Measurements from ENCODE around the gene KLHL12.

Gene KLHL12

GRCh38 chr1:202852163-202852904 lies 74.7 kb downstream of the KLHL12 start:
- POLR2A ChIA-PET, result interaction anchor here (0.6 kb wide), 1 partner anchor 32 kb away, joined by 4 read pairs; no protein-coding TSS in a partner anchor
- peak; percentile 79 for TF ChIP-seq CTCF (IDR thresholded peaks at IDR 0.05; ENCODE audit: control extremely low read depth, extremely low read depth, low read depth, missing control alignments)
- DNase-seq (ENCODE audit: extremely low spot score), result peak; percentile 66
- CTCF ChIA-PET, result interaction anchor here (0.7 to 3.6 kb wide), 17 partner anchors 9 to 192 kb away, joined by 3 to 26 read pairs (median 4); partner anchors contain the start of genes PCAT6 and RABIF

GRCh38 chr1:202850593-202851362 lies 76.3 kb downstream of the KLHL12 start:
- CTCF ChIA-PET, result interaction anchor here (0.9 to 3.6 kb wide), 6 partner anchors 11 to 126 kb away, joined by 3 to 26 read pairs (median 7); no protein-coding TSS in a partner anchor

GRCh38 chr1:202848191-202848542 lies 78.9 kb downstream of the KLHL12 start:
- ChIA-PET CTCF (interaction anchor here (0.6 to 2.8 kb wide), 7 partner anchors 10 to 192 kb away, joined by 3 to 9 read pairs (median 5); no protein-coding TSS in a partner anchor), POLR2A (interaction anchor here (1.7 kb wide), 1 partner anchor 38 kb away, joined by 5 read pairs; the partner anchor contains the start of gene PCAT6)
- peak; percentile 77 for DNase-seq (ENCODE audit: extremely low spot score)
- no peak for TF ChIP-seq CTCF (IDR thresholded peaks at IDR 0.05; ENCODE audit: control extremely low read depth, extremely low read depth, low read depth, missing control alignments)

More at GRCh38 chr1:202850593-202851362, 76.3 kb downstream of the KLHL12 start:
- no peak for DNase-seq (ENCODE audit: extremely low spot score)
- TF ChIP-seq CTCF (IDR thresholded peaks at IDR 0.05; ENCODE audit: control extremely low read depth, extremely low read depth, low read depth, missing control alignments), result no peak
- POLR2A ChIA-PET, result no interaction called here

GRCh38 chr1:202844935-202845334 lies 82.1 kb downstream of the KLHL12 start:
- DNase-seq (ENCODE audit: extremely low spot score), result no peak
- CTCF ChIA-PET, result no interaction called here
- no peak for TF ChIP-seq CTCF (IDR thresholded peaks at IDR 0.05; ENCODE audit: control extremely low read depth, extremely low read depth, low read depth, missing control alignments)
- POLR2A ChIA-PET, result no interaction called here

- no peak for DNase-seq (ENCODE audit: extremely low spot score)
- POLR2A ChIA-PET, result no interaction called here
- TF ChIP-seq CTCF (IDR thresholded peaks at IDR 0.05; ENCODE audit: control extremely low read depth, extremely low read depth, low read depth, missing control alignments), result no peak
- CTCF ChIA-PET, result no interaction called here
Measured at GRCh38 chr1:202844259-202844658, 82.8 kb downstream of the KLHL12 start.

GRCh38 chr1:202843081-202843480 lies 84.0 kb downstream of the KLHL12 start:
- DNase-seq (ENCODE audit: extremely low spot score), result no peak
- CTCF ChIA-PET, result no interaction called here
- POLR2A ChIA-PET, result no interaction called here
- TF ChIP-seq CTCF (IDR thresholded peaks at IDR 0.05; ENCODE audit: control extremely low read depth, extremely low read depth, low read depth, missing control alignments), result no peak

Data from GM10248 (cell line).